SH-SY5Y (cell line): ENCODE results near the gene CWC22.

Experiments
- GATA2 ChIP-seq: IDR thresholded peaks from 2 replicates; pipeline ENCODE4 v1.6.1; 2011; ENCODE audit warnings: mild to moderate bottlenecking, low read depth, low read length
- GATA3 ChIP-seq: IDR thresholded peaks from 2 replicates; pipeline ENCODE4 v1.6.1; 2011; ENCODE audit warnings: low read depth, mild to moderate bottlenecking, low read length, moderate library complexity

GRCh38 chr2:179951680-179952079 is 55.4 kb downstream of the CWC22 start:
- TF ChIP-seq GATA3 = no peak
- no peak for TF ChIP-seq GATA2
